Sigmoid colon (tissue), 4 donors: Measurements from ENCODE around the gene ZBED1.

Experiments
- POLR2AphosphoS5 ChIP-seq, 4 donors: sonication (generic); formaldehyde crosslinking; IDR thresholded peaks; one replicate each; pipeline ENCODE4 v1.6.1; 2017; ENCODE audit warnings: antibody characterized with exemption in 4 of 4
- TF ChIP-seq, protein P1 (sequence below), 4 experiments: fragments of 450-650 bp in 3 of 4; fragments of 200-600 bp in 1 of 4; IDR thresholded peaks; one replicate each; pipeline ENCODE4 v1.5.1; 2016 to 2019; ENCODE audit warnings: antibody characterized with exemption in 4 of 4, mild to moderate bottlenecking in 3 of 4, moderate library complexity in 2 of 4

DNA sequence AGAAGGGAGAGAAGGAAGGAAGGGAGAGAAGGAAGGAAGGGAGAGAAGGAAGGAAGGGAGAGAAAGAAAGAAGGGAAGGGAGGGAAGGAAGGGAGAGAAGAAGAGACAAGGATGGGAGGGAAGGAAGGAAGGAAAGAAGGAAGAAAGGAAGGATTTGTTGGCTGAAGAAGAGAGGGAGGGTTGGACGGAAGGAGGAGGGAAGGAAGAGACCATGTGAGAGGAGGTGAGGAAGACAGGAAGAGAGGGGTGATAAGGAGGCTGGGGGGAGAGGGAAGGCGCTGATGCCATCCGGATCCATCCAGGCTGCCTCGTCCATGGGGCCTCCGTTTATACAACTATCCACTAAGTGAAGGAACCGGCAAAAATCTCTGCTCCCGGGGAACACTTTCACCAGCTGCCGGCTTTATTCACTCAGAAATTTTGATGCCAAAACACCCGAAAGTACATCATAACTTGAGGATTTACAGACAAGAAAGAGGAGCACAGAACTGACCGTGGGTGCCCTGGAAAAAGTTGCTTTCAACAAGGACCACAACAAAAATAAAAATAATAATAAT, 14.9 kb downstream of the ZBED1 start:
- TF ChIP-seq, protein P1, sequence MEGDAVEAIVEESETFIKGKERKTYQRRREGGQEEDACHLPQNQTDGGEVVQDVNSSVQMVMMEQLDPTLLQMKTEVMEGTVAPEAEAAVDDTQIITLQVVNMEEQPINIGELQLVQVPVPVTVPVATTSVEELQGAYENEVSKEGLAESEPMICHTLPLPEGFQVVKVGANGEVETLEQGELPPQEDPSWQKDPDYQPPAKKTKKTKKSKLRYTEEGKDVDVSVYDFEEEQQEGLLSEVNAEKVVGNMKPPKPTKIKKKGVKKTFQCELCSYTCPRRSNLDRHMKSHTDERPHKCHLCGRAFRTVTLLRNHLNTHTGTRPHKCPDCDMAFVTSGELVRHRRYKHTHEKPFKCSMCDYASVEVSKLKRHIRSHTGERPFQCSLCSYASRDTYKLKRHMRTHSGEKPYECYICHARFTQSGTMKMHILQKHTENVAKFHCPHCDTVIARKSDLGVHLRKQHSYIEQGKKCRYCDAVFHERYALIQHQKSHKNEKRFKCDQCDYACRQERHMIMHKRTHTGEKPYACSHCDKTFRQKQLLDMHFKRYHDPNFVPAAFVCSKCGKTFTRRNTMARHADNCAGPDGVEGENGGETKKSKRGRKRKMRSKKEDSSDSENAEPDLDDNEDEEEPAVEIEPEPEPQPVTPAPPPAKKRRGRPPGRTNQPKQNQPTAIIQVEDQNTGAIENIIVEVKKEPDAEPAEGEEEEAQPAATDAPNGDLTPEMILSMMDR (IDR thresholded peaks at IDR 0.05): no peak
- no peak for TF ChIP-seq POLR2AphosphoS5 (IDR thresholded peaks at IDR 0.05)
